CD4-positive, alpha-beta T cell treated with Interleukin-6 at 100 ng/mL for 8 hours (primary cell): Measurements from ENCODE around the gene LASP1.

Experiments used
- DNase-seq: peaks from one replicate; pipeline ENCODE4 v3.0.0-alpha.2; 2020; ENCODE audit warnings: mixed read lengths, low spot score

LASP1 gene

DNA sequence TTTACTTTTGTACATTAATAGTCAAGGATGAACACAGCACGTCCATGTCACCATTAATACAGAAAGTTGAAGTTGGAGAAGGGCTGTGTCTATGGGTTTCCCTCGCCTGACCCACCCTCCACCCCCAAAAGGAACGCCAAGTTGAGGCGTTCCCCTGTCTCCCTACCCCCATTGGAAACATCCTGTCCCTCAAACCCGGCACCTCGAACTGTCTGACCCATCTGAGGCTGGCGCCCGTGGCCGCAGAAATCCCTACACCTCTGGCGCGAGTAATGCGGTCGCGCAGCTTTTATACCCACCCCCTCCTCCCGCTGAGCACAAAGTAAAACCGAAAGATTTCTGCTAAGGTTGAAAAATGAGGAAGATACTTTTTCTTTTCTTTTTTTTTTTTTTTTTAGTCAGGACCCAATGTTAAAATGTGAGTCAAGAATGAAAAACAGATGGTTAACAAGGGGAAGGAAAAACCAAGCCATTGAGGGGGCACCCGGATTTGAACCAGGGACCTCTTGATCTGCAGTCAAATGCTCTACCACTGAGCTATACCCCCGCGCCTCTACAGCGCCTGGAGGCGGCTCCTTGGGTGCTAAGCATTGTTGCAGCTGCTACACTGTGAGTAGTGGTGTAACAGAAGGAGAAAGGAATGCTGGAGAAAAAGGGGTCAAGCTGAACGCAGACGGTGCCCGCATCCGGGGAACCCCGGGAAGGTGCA lies 887 bp upstream of the LASP1 start:
- peak; percentile 83 for DNase-seq

DNA sequence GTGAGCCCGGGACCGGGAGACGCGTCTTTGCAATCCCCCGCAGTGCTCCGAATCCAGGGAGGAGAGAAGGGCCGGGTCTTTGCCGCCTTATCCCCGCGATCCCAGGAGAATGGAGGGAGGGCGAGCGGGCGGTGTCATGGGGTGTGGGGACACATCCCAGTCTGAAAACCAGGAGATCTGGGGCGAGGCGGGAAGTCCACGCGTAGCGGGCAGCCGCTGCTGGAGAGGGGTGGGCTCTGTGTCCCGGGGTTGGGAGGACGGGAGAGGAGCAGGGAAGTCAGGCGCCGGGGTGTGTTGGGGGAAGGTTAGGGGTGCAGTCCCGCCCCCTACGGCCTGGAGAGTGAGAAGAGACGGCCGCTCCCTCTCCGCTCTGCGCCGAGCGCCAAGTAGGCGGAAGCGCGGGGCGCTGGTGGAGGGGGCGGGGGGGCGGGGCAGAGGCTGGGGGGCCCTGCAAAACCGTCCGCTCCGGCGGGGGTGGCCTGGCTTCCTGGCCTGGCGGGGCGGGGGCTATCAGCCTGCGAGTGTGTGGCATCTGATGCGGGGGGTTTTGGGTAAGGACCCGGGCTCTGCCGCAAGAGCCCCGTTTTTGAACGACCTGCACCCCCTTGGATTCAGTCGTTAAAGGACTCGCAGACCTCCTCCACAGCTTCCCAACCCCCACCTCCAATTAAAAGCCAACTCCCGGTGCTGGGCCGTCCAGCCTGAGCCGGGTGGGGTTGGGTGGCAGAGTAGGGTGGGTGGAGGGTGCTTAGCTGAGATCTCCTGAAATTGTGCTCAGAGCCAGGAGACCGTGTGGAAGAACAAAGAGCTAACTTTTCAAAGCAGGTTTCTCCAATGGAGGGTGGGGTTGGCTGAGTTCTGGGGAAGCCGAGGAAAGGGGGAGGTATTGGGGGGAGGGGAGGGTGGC lies 654 bp downstream of the LASP1 start:
- peak; percentile 67 for DNase-seq

DNA sequence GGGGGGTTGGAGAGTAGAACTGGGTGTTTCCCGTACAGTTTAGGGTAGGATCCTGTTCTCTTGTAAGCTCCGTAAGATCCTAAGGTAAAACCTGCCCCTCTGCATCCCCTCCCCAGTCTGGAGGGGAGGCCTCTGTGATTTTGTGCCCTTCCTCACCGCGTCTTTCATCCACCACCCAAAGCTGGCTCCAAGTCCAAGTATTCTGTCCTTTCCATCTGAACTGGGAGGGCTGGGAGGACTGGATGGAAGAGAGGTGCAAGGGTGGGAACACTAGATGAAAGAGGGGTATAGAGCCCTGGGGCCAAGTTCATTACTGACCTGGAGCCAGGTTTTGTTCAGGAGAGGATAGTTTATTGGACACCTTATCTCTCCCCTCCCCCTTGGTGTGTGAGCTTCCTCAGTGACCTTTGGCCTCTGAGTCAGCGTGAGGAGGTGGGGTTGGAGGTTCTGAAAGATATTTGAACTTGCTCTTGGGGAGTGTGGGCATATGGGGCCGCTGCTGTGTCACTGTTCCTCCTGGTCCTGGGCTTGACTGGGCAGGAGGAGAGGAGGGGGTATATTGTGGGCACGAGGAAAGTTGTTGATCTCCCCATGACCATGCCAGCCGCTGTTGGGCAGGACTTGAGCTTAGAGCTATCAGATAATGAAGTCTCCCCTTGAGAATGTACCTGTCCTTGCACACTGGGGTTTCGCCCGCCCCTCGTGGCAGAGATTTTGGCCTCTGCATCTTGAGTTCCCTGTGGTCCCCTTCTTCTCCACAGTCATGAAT lies 1.6 kb downstream of the LASP1 start:
- peak; percentile 73 for DNase-seq

- DNase-seq: no peak
These were observed 2.2 kb downstream of the LASP1 start for GRCh38 chr17:38872027-38872511.

GRCh38 chr17:38872671-38873385 lies 3.0 kb downstream of the LASP1 start:
- DNase-seq: no peak

GRCh38 chr17:38873640-38874380 lies 4.0 kb downstream of the LASP1 start:
- DNase-seq: no peak

DNA sequence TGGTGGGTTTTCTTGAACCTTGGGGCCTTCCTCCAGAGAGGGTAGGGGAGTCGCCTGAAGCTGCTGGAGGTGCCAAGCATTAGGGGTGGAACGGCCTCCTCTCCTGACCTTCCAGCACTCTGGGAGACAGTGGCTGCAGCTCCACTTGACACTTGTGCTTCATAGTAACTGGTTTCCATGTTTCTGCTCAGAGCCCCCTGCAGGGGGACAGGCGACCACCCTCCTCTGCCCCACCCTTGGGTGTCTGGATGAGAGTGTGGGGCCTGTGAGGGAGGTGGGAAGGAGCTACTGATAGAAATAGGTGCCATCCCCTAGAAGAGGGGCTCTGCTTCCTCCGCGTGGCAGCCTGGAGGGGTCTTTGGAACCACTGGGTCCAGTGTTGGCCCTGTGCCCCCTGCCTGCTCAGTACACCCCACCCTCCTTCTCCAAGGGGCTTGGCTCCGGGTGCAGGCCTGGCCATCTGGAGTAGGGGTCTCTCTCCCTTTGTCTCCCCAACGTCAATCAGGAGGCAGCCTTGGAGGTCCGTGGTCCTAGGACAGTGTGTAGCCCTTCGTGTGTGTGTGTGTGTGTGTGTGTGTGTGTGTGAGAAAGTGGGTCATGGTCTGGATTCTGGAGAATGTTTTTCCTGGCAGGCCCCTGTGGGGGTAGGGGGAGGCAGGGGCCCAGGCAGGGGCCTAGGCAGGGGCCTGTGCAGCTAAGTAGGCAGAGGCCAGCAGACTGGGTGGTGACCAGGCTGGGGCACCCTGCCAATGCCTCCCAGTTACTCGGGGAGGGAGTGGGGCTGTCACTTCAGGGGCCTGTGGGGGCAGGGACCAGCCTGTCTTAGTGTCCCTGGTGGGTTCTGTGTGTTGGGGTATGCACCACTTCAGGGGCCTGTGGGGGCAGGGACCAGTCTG lies 4.9 kb downstream of the LASP1 start:
- DNase-seq: no peak

DNA sequence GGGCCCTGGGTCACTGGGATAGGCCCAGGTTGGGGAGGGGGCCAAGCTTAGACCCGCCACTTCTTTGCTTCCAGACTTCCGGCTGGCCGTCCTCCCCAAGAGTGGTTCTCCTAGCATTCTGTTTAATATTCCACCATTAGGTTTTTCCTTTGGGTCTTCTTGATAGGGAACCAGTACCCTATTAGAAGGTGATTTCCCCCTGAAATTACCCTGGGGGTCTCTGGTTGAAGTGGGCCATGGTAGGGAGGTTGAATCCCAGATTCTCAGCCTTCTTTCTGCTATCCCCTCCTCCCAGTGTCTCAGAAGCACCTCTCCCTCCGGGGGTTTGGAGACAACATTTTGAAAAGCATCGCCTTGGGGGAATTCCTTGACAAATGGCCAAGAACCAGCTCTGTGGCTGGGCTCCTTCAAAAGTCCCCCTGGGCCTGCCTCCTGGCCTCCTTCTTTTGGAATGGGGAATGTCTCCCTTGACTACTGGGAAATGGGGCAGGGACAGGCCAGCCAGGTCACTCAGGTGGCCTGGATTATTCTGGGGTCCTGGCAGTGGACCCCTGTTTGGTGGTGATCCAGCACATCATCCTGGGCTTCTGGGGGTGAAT lies 5.7 kb downstream of the LASP1 start:
- DNase-seq: no peak

- peak; percentile 41 for DNase-seq
These were observed 7.4 kb downstream of the LASP1 start for GRCh38 chr17:38877130-38877851.

GRCh38 chr17:38879878-38880665 lies 10.2 kb downstream of the LASP1 start:
- DNase-seq: peak; percentile 33

DNA sequence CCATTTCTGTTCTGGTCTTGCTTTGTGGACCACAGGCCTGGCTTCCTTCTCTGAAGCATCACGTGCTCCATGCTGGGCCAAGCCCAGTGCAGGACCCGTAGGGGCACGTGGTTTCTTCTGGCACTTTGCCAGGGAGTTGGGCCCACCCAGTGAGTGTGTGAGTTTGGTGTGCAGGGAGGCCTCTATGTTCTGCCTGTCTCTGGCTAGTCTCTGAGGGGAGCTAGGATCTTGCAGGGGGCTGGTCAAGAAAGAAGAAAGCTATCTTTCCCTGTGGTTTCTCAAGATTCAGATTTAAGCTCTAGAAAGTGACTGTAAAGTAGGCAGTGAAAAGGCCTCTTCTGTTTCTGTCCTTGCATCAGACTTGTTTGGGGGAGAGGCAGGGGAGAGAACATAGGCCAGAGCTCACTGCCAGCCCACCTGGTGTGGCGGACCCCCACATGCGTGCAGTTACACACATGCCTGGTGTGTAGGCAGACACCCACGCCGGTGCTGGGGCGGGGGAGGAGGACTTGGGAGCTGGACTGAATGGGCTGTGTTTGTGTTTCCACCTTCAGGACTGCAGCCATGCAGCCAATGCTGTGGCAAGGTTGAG lies 11.8 kb downstream of the LASP1 start:
- DNase-seq: no peak

DNA sequence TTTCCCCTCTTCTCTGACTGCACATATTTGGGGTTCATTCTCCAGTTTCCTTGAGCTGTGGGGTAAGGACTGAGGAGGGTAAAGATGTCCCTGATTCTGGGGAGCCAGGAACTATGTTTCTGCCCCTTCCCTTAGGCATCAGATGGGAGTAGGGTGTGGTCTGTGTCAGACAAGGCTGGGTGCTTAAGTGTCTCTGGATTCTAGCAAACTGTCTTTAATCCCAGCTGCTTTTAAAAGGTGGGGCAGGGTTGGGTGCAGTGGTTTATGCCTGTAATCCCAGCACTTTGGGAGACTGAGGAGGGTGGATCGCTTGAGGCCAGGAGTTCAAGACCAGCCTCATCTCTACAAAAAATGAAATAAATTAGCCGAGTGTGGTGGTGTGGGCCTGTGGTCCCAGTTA lies 13.0 kb downstream of the LASP1 start:
- no peak for DNase-seq

DNA sequence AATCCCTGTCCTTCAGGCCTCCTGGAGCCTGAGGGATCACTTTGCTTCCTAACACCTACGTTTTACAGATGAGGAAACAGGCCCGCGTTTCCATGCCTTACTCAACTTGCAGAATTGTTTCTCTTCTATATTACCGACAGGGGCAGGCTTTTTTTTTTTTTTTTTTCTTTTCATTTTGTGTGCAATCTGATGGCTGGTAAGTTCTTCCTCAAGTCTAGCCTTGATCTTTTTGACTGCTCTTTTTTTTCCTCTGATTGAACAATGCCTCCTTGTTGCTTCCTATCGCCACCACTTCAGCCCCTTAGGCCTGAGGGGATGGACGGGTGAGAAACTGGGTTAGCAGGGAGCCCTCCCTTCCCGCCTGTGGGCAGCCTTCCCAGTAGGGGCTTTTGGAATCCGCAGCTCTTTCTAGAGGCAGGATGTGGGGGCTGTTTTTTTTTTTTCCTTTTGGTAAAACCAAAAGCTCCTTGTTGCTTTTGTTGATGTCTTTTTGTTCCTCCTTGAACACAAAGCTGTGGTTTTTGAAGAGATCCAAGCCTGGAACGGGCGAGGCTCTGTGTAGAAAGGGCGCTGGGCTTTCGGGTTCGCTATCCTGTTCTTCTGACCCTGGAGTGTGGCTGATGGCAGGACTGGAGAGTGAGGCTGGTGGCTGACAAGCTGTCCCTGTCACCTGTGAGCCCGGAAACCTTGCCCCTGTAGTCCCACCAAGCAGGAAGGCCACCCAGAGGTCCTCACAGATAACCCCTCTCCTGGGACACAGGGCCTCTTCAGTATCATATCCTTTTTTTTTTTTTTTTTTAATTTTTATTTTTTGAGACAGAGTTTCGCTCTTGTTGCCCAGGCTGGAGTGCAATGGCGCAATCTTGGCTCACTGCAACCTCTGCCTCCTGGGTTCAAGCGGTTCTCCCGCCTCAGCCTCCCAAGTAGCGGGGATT lies 14.0 kb downstream of the LASP1 start:
- DNase-seq: no peak

- no peak for DNase-seq
These were observed 15.3 kb downstream of the LASP1 start for GRCh38 chr17:38885044-38885727.

- DNase-seq: no peak
These were observed 16.1 kb downstream of the LASP1 start for GRCh38 chr17:38885728-38886642.
